HFFc6 (cell line): ENCODE results near the gene UBA3. TPM values are rescaled to one million over a fixed set of nuclear protein-coding genes. Genes with fewer than 3 reads are reported as not detected.

ENCODE experiments used
- DNase-seq: peaks from one replicate; pipeline ENCODE4 v3.0.0-alpha.2; 2018
- H3K27ac Mint-ChIP-seq: 2 replicates; pipeline ENCODE4 v1.8.0; 2020; ENCODE audit warnings: mild to moderate bottlenecking, mixed read lengths
- H3K27me3 Mint-ChIP-seq: 2 replicates; pipeline ENCODE4 v1.8.0; 2021; ENCODE audit warnings: mild to moderate bottlenecking, moderate library complexity, mixed read lengths; ENCODE audit not compliant: insufficient read depth
- H3K36me3 Mint-ChIP-seq: 2 replicates; pipeline ENCODE4 v1.8.0; 2021; ENCODE audit warnings: low read depth, mixed read lengths
- H3K4me1 Mint-ChIP-seq: 2 replicates; pipeline ENCODE4 v1.8.0; 2020; ENCODE audit warnings: low read depth, mixed read lengths
- H3K4me3 Mint-ChIP-seq: 2 replicates; pipeline ENCODE4 v1.8.0; 2020; ENCODE audit warnings: mild to moderate bottlenecking, moderate library complexity, mixed read lengths
- H3K9me3 Mint-ChIP-seq: 2 replicates; pipeline ENCODE4 v1.8.0; 2020; ENCODE audit warnings: mild to moderate bottlenecking, mixed read lengths
- CTCF ChIP-seq: fragments of 200-600 bp; sonication (generic); IDR thresholded peaks from 2 replicates; pipeline ENCODE4 v1.5.0; 2021; ENCODE audit warnings: antibody characterized with exemption, mild to moderate bottlenecking
- total RNA-seq, 6 experiments: library from RNA; stranded (reverse); fragmentation: NEBNext Ultra II Directional; extraction: Animal tissue kit (Norgen Biotek cat#: 25700); gene quantifications; 2 replicates in 1 of 6; 3 replicates in 5 of 6; pipeline ENCODE4 v1.2.3, GENCODE V29; 2021

UBA3 gene
- total RNA-seq, 6 experiments from 2014 or later, result 62.1 to 75.4 (median 63.6) TPM

- TF ChIP-seq CTCF, result no peak
- no peaks in the 10 kb centered on the region for H3K9me3 Mint-ChIP-seq
- peak; percentile 23 for DNase-seq
- H3K36me3 Mint-ChIP-seq, result peaks cover 47% of the 10 kb centered on the region
- H3K4me1 Mint-ChIP-seq, result peaks cover 70% of the 10 kb centered on the region
- H3K27ac Mint-ChIP-seq, result peak overlapping the region; percentile 91
- peak overlapping the region; percentile 89 for H3K4me3 Mint-ChIP-seq
- H3K27me3 Mint-ChIP-seq, result no peaks in the 10 kb centered on the region
Measured at GRCh38 chr3:69012800-69013252, 67.3 kb downstream of the UBA3 start.

- Mint-ChIP-seq H3K4me1 (peaks cover 65% of the 10 kb centered on the region), H3K27me3 (no peaks in the 10 kb centered on the region), H3K9me3 (no peaks in the 10 kb centered on the region), H3K4me3 (peak overlapping the region; percentile 89), H3K36me3 (peaks cover 42% of the 10 kb centered on the region), H3K27ac (peak overlapping the region; percentile 91)
- TF ChIP-seq CTCF, result no peak
- DNase-seq, result no peak
Measured at GRCh38 chr3:69012100-69012799, 67.9 kb downstream of the UBA3 start.

GRCh38 chr3:69011096-69011730 is 69.0 kb downstream of the UBA3 start:
- Mint-ChIP-seq H3K4me1 (peaks cover 61% of the 10 kb centered on the region), H3K27me3 (no peaks in the 10 kb centered on the region), H3K9me3 (no peaks in the 10 kb centered on the region), H3K27ac (peak overlapping the region; percentile 79), H3K4me3 (peak overlapping the region; percentile 26; the same call in 1 of the 2 replicates), H3K36me3 (peaks cover 37% of the 10 kb centered on the region)
- TF ChIP-seq CTCF, result no peak
- DNase-seq, result no peak

GRCh38 chr3:69009559-69010410 is 70.4 kb downstream of the UBA3 start:
- Mint-ChIP-seq H3K4me1 (peaks cover 53% of the 10 kb centered on the region), H3K4me3 (peak overlapping the region; percentile 23), H3K9me3 (no peaks in the 10 kb centered on the region), H3K27ac (peak overlapping the region; percentile 79), H3K27me3 (no peaks in the 10 kb centered on the region), H3K36me3 (peaks cover 43% of the 10 kb centered on the region)
- DNase-seq, result peak; percentile 92
- no peak for TF ChIP-seq CTCF

- no peak for DNase-seq
- Mint-ChIP-seq H3K27me3 (no peaks in the 10 kb centered on the region), H3K4me1 (peaks cover 45% of the 10 kb centered on the region), H3K27ac (peak overlapping the region; percentile 79), H3K4me3 (no peak overlapping the region), H3K9me3 (no peaks in the 10 kb centered on the region), H3K36me3 (peaks cover 43% of the 10 kb centered on the region)
- no peak for TF ChIP-seq CTCF
Measured at GRCh38 chr3:69008980-69009379, 71.2 kb downstream of the UBA3 start.
